OCI-LY3 (cell line): Measurements from ENCODE around the gene UTY.

Source experiments
- EZH2phosphoT487 ChIP-seq: fragments of 200-600 bp; shearing (Covaris generic); IDR thresholded peaks from 2 replicates; pipeline ENCODE4 v1.6.1; 2018; ENCODE audit warnings: antibody characterized with exemption, mixed run types, low read depth
- TF ChIP-seq, protein P1 (sequence below): fragments of 200-600, 300-600 bp; sonication (generic); IDR thresholded peaks from 2 replicates; pipeline ENCODE4 v1.5.1; 2014; ENCODE audit warnings: antibody characterized with exemption, low read length, low read depth

DNA sequence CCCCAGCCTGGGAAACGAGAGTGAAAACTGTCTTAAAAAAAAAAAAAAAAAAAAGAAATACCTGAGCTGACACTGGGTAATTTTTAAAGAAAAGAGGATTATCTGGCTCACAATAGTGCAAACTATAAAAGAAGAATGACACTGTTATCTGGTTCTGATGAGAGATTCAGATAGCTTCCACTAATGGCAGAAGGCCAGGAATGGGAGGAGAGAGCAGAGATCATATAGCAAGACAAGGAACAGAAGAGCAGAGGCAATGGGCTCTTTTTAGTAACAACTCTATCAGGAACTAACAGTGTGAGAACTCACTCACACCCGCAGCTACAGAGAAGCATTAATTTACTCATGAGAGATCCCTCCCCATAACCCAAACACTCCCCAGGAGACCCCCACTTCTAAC lies 184.8 kb downstream of the UTY start:
- TF ChIP-seq, protein P1, sequence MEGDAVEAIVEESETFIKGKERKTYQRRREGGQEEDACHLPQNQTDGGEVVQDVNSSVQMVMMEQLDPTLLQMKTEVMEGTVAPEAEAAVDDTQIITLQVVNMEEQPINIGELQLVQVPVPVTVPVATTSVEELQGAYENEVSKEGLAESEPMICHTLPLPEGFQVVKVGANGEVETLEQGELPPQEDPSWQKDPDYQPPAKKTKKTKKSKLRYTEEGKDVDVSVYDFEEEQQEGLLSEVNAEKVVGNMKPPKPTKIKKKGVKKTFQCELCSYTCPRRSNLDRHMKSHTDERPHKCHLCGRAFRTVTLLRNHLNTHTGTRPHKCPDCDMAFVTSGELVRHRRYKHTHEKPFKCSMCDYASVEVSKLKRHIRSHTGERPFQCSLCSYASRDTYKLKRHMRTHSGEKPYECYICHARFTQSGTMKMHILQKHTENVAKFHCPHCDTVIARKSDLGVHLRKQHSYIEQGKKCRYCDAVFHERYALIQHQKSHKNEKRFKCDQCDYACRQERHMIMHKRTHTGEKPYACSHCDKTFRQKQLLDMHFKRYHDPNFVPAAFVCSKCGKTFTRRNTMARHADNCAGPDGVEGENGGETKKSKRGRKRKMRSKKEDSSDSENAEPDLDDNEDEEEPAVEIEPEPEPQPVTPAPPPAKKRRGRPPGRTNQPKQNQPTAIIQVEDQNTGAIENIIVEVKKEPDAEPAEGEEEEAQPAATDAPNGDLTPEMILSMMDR: no peak
- no peak for TF ChIP-seq EZH2phosphoT487
